ENCODE results near the gene NFATC2.

GRCh38 chr20:51493346-51493791 lies 49.1 kb downstream of the NFATC2 start:
- TF ChIP-seq POLR2AphosphoS5 (IDR thresholded peaks at IDR 0.05), result no peak
- TF ChIP-seq EP300 (conservative IDR thresholded peaks at IDR 0.05; ENCODE audit: poor library complexity, severe bottlenecking), result no peak
- no peak for TF ChIP-seq CTCF (IDR thresholded peaks at IDR 0.05; ENCODE audit: poor library complexity, severe bottlenecking)
- TF ChIP-seq MXI1 (conservative IDR thresholded peaks at IDR 0.05; ENCODE audit: poor library complexity, severe bottlenecking), result no peak
- TF ChIP-seq EZH2 (IDR thresholded peaks at IDR 0.05; ENCODE audit: borderline replicate concordance, insufficient read depth, low read length, poor library complexity, severe bottlenecking), result no peak
- TF ChIP-seq REST (IDR thresholded peaks at IDR 0.05; ENCODE audit: borderline replicate concordance), result no peak
